GM18520 (cell line): Measurements from ENCODE around the gene GLRA2.
"Not testable (repeated sequence)": the region's sequence is repeated elsewhere in the genome, so short reads cannot be mapped to it uniquely, and the experiment has no call there.

Source experiments
- ATAC-seq: cut with Tn5 transposase; IDR thresholded peaks from one replicate; pipeline ENCODE4 v1.9.1; 2021; ENCODE audit not compliant: unreplicated experiment

The GLRA2 gene

GRCh38 chrX:14590693-14591424, 61.5 kb downstream of the GLRA2 start:
- no peak for ATAC-seq

- ATAC-seq, result no peak
These were observed 62.6 kb downstream of the GLRA2 start for GRCh38 chrX:14591976-14592375.

GRCh38 chrX:14594521-14594920, 65.2 kb downstream of the GLRA2 start:
- ATAC-seq, result no peak

DNA sequence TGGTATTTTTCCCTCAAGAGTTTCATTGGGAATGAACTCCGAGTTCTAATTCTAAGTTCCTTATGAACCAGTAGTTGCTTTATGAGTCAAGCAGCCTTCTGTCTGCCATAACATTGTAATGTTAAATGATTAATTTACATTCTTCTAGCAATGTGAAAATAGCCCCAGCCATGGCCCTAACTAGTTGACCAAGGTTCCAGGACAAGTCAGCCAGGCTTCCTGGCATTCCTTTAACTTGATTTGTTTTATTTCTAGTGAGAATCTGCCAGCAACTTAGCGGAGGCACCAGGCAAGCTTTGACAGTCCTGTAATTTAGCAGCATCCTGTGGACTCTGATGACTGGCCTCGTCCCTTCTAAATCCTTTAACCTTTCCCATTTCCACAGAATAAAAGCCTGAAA, 69.0 kb downstream of the GLRA2 start:
- no peak for ATAC-seq

DNA sequence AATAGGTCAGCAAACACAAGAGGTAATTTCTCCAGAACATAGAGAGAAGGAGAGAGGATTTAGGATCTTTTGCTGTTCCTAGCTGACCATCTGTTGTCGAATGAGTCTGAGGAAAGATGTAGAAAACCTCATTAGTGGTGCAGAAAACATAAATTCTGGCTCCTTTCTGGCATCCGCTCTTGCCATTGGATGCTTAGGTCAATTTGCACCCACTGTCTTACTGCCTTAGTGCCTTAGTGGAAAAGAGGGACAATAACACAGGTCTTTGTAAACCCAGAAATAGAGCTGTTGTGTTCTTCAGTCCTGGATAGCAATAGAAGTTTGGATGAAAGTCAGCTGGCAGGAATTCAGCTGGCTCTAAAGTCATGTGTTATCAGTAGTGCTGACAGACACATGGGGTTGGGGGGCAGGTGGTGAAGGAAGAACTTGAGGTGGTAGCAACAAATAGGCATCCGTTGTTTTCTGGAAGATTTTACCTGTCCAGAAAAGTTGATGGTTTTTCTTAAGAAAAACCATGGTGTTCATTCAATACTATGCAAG, 78.2 kb downstream of the GLRA2 start:
- no peak for ATAC-seq

DNA sequence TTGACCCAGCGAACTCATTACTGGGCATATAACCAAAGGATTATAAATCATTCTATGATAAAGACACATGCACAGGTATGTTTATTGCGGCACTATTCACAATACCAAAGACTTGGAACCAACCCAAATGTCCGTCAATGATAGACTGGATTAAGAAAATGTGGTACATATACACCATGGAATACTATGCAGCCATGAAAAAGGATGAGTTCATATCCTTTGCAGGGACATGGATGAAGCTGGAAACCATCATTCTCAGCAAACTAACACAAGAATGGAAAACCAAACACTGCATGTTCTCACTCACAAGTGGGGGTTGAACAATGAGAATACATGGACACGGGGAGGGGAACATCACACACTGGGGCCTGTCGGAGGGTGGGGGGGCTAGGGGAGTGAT, 83.1 kb downstream of the GLRA2 start:
- not testable (repeated sequence) for ATAC-seq

- ATAC-seq, result no peak
These were observed 87.0 kb downstream of the GLRA2 start for GRCh38 chrX:14616301-14616700.

DNA sequence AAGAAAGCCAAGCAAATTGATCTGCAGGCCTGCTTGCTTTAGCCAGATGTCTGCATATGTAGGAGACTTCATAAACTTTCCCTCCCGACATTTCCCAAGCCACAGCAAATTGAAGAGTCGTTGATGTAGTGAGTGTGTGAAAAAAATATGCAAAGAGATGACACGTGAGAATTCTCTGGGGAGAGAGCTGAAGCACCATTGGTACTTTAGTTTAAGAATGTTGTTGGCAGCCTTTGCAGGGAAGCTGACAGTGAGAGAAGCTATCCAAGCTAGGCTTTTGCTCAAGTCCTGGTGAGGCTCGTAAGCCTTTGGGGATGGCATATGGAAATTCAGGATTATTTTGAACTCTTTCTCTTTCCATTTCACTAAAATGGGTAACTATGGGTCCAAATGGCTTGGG, 87.5 kb downstream of the GLRA2 start:
- no peak for ATAC-seq

DNA sequence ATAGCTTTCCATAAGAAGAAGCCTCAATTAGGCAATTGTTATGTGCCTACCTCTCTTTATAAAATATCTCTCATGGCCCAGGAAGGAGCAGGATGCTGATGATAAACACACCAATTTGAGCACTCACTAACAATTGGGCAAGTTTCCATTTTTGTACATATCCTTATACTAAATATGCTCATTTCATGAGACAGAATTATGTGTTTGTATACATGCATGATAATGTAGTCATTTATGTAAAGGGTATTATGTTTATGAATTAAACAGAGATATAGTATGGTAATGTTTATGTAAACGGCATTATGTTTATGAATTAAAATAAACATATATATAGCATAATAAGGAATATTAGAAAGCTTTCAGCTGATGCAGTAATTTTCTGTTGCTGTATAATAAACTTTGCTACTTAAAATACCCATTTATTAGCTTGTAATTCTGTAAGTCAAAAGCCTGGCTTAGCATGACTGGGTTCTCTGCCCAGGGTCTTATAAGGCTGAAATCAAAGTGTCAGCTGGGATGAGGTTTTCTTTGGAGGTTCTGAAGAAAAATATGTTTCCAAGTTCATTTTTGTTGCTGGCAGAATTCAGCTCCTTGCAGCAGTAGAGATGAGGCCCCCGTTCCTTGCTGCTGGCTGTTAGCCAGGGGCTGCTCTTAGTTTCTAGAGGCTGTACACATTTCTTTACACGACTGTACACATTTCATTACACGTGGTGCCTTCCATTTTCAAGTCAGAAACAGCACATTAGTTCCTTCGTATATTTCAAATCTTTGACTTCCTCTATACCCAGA, 89.0 kb downstream of the GLRA2 start:
- ATAC-seq, result no peak

- ATAC-seq, result no peak
These were observed 101.4 kb downstream of the GLRA2 start for GRCh38 chrX:14630733-14631132.

DNA sequence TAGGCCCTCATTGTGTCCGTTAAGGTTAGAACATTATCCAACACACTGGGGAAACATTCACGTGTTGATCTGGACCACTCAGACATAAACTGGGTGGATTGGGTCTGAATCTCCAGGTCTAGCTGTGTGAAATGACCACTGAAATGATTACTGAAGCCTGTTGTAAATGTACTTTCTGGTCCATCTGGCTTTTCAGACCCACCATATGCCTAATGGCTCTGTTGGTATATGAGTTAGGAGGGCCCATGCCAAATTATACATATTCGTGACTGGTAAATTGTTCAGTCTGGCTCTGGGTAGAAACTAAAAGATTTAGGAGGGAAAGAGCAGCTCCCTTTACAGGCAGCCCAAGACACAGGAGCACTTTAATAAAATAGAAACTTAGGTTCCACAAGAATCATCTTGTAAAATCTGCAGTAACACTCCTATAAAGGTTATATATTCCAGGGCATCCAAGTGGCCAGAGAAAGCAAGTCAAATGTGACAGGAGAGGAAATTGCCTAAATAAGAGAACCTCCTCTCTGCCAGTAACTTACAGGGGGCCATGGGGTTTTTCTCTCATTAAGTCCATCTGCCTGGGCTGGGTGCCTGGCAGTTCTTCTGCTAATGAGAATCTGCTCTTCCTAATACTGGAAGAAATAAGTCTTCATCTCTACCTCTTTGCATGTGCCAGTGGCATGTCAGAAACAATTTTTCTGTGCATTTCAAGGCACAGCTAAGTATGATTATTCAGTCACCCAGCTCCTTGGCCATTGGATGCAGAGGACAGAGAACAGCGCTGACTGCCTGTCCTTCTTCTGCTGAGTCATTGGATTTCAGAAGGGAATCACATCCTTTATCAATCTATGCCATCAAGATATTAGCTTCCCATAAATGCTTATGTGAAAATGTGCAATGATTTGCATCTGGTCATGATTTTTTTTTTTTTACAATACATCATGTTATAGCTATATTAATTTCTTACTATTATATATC, 112.6 kb downstream of the GLRA2 start:
- no peak for ATAC-seq

- ATAC-seq, result no peak
These were observed 131.6 kb downstream of the GLRA2 start for GRCh38 chrX:14660970-14661369.

GRCh38 chrX:14670819-14671218, 141.5 kb downstream of the GLRA2 start:
- ATAC-seq, result peak; percentile 46

DNA sequence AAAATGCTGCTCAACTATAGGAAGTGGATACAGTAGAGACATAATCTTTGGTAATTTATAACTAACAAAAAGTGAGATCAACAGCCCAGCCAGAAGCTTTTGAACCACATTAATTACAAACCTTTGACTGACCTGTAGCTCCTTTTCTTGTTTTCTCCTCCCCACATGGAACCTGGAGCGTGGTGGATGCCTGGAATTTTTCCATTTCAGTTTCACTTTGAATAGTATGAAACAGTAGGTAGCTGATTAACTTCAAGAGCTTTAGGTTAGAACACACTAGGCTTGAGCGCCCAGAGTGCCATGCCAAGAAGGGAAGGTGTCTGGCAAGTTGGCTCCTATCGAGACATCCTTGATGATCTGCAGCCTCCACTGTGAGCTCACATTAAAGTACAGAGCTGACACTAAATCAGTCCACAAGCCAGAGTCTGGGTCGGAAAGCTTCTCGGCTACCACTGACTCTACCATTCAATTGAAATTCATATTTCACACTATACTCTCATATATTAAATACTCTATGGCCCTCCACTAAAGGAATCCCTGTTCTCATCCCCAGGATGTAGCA, 143.4 kb downstream of the GLRA2 start:
- ATAC-seq, result no peak

GRCh38 chrX:14673236-14673635, 143.9 kb downstream of the GLRA2 start:
- no peak for ATAC-seq

DNA sequence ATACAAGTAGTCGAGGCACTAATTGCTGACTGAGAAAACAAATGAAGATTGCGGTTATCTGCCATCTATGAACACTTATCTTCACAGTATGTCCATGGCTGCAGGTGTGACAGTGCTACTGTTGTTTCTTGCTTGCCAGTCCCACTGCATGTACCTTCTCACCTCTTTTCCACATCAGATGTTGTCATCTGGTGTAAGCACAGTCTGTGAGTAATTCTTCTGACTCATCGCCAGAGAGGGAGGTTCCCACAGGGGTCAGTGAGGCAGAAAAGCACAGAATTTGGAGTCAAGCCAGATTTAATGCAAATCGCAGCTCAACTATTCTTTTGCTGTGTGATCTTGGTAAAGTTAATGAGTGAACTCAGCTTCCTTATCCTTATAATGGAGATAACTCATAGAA, 144.4 kb downstream of the GLRA2 start:
- ATAC-seq, result peak; percentile 94

DNA sequence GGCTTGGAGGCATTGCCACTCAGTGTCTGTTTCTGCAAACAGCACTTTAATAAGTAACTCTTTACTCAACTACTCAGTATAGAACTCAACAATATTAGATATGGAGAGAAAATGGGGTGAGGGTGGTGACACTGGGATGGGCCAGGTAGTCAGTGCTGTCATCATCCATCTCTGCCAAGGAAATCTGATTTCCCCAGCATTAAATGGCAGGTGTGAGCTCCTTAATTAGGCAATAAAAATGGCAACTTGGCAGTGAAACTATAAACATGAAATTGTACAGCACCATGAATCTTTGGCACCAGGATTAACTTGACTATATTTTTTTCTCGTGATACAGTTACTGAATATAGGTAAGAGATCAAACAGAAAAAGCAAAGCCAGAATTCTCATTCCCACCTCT, 146.2 kb downstream of the GLRA2 start:
- no peak for ATAC-seq

DNA sequence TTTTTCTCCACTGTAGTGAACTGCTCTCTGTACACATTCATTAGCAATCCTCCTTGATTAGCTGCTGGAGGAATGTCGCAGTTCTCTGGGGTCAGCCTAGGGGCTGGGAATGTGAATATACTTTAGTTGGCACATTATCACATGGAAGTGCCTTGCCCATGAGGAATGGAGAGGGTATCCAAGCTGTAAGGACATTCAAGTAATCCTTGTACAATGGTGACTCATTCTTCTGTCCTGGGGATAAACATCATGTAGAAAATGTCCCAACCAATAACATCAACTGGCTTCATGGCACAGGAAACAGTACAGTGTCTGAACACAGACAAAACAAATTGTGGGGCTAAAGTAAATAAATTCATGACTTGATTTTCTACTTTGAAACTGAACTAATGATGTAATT, 147.1 kb downstream of the GLRA2 start:
- ATAC-seq, result no peak

DNA sequence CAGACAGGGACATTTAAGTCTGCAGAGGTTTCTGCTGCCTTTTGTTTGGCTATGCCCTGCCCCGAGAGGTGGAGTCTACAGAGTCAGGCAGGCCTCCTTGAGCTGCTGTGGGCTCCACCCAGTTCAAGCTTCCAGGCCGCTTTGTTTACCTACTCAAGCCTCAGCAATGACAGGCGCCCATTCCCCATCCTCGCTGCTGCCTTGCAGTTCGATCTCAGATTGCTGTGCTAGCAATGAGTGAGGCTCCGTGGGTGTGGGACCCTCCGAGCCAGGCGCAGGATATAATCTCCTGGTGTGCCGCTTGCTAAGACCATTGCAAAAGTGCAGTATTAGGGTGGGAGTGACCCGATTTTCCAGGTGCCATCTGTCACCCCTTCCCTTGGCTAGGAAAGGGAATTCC, 159.0 kb downstream of the GLRA2 start:
- not testable (repeated sequence) for ATAC-seq

GRCh38 chrX:14690553-14690952, 161.2 kb downstream of the GLRA2 start:
- ATAC-seq, result no peak

GRCh38 chrX:14694611-14695010, 165.3 kb downstream of the GLRA2 start:
- ATAC-seq, result no peak
